NCI-H524 (cell line): ENCODE results near the gene LEPROT.
"Not testable (repeated sequence)": the region's sequence is repeated elsewhere in the genome, so short reads cannot be mapped to it uniquely, and the experiment has no call there.

Source experiments
- DNase-seq, 2 experiments: peaks; one replicate each; lab custom pipeline; 2025; lab: John Stamatoyannopoulos, UW

Gene LEPROT

GRCh38 chr1:65420590-65421350 lies at the start of gene LEPROT, which contains the start of gene LEPR:
LEPROT (plus strand) TSS chr1:65420668; CDS start chr1:65420725, 57 bp downstream.
LEPR (plus strand) TSS chr1:65420668; CDS start chr1:65565566, 144,898 bp downstream.
- peak in 1 of 2 experiments; percentile 57 for DNase-seq

- no peak for DNase-seq
These were observed 48.9 kb upstream of the LEPROT start for GRCh38 chr1:65371544-65371943.

- DNase-seq: no peak
These were observed 47.9 kb upstream of the LEPROT start for GRCh38 chr1:65372557-65372956.

- DNase-seq: no peak
These were observed 42.8 kb upstream of the LEPROT start for GRCh38 chr1:65377496-65378246.

- DNase-seq: no peak
These were observed 42.1 kb upstream of the LEPROT start for GRCh38 chr1:65378247-65378946.

- DNase-seq: not testable (repeated sequence)
These were observed 36.0 kb upstream of the LEPROT start for GRCh38 chr1:65384426-65384825.

- no peak for DNase-seq
These were observed 34.0 kb upstream of the LEPROT start for GRCh38 chr1:65386439-65386838.

GRCh38 chr1:65387821-65388220 lies 32.6 kb upstream of the LEPROT start:
- DNase-seq: no peak

GRCh38 chr1:65388908-65389695 lies 31.4 kb upstream of the LEPROT start:
- no peak for DNase-seq

- no peak for DNase-seq
These were observed 28.0 kb upstream of the LEPROT start for GRCh38 chr1:65392497-65392896.

- no peak for DNase-seq
These were observed 27.1 kb upstream of the LEPROT start for GRCh38 chr1:65393347-65393746.

- DNase-seq: no peak
These were observed 26.5 kb upstream of the LEPROT start for GRCh38 chr1:65393928-65394327.

GRCh38 chr1:65395887-65396612 lies 24.4 kb upstream of the LEPROT start:
- no peak for DNase-seq

- DNase-seq: no peak
These were observed 22.4 kb upstream of the LEPROT start for GRCh38 chr1:65398083-65398482.

GRCh38 chr1:65399003-65399402 lies 21.5 kb upstream of the LEPROT start:
- no peak for DNase-seq

- DNase-seq: no peak
These were observed 18.9 kb upstream of the LEPROT start for GRCh38 chr1:65401612-65402011.

GRCh38 chr1:65404941-65405340 lies 15.5 kb upstream of the LEPROT start:
- DNase-seq: no peak

- DNase-seq: no peak
These were observed 12.6 kb upstream of the LEPROT start for GRCh38 chr1:65407877-65408276.

GRCh38 chr1:65409314-65409713 lies 11.2 kb upstream of the LEPROT start:
- no peak for DNase-seq

GRCh38 chr1:65409816-65410326 lies 10.6 kb upstream of the LEPROT start:
- DNase-seq: no peak
